ENCODE results near the gene VAX1. TPM values are rescaled to one million over a fixed set of nuclear protein-coding genes. Genes with fewer than 3 reads are reported as not detected.
A peak's percentile ranks its signal among the peaks of the same experiment; 100 is the strongest.

Gene VAX1
- total RNA-seq, 1 experiment from 2014 or later, result not detected

DNA sequence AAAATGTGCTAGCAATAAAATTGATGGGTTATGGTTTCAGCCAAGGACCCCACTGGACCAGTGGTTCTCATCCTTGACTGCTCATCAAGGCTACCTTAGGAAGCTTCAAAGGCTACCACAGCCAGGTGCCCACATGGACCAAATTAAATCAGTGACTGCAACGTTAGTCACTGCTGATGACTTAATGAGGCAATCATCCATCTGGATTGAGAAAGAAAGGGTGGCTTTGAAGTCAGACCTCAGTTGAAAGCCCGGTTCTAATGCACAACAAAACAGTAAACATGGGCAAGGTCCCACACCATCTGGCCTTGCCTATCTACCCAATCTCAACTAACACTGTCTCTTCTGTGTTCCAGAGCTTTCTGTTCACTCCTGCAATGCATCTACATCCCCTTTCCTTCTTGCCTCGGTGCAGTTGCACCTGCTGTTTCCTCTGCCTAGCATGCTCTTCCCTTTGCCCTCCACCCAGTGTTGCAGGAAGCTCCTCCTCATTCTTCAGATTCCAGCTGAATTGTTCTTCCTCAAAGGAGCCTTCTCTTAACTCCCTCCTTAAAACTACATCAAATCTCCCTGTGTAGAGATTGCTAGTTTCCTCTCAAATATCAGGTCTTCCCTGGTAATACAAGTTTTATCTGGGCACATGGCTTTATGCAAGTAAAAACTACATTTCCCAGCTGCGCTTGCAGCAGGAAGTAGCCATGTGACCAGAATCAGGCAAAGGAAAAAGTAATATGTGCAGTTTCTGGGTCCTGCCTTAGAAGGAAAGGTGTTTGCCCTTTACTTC, 49.0 kb upstream of the VAX1 start:
- no peaks in the 10 kb centered on the region for H3K4me1 ChIP-seq (ENCODE audit: insufficient read depth, low read length)
- no peak overlapping the region for H2BK120ac ChIP-seq (ENCODE audit: low read depth, low read length, poor library complexity, severe bottlenecking)
- no peak overlapping the region for H3K56ac ChIP-seq (ENCODE audit: insufficient read length, low read depth, low read length)
- peaks cover 28% of the 10 kb centered on the region for H3K27me3 Mint-ChIP-seq (ENCODE audit: low read depth)
- H4K91ac ChIP-seq (ENCODE audit: insufficient read length, low read depth, low read length), result no peak overlapping the region
- H3K9ac ChIP-seq (ENCODE audit: extremely low read depth, insufficient read length, low read length), result no peak overlapping the region
- H3K79me1 ChIP-seq (ENCODE audit: insufficient read depth, low read depth, low read length, poor library complexity, severe bottlenecking), result no peaks in the 10 kb centered on the region
- no peaks in the 10 kb centered on the region for H3K23me2 ChIP-seq (ENCODE audit: insufficient read length, low read depth, low read length, poor library complexity, severe bottlenecking)
- no peaks in the 10 kb centered on the region for H3K79me2 ChIP-seq (ENCODE audit: insufficient read depth, low read length)
- no peak overlapping the region for H3T11ph ChIP-seq (ENCODE audit: low read length)
- no peak overlapping the region for H2BK12ac ChIP-seq (ENCODE audit: insufficient read length, low read depth, low read length)
- H3K4me2 ChIP-seq (ENCODE audit: insufficient read depth, insufficient read length, low read length), result no peak overlapping the region
- H2BK15ac ChIP-seq (ENCODE audit: low read depth, low read length), result no peak overlapping the region
- no peak overlapping the region for H3K18ac ChIP-seq (ENCODE audit: insufficient read length, low read depth, low read length)
- H3K27me3 ChIP-seq (ENCODE audit: insufficient read depth, low read length), result peaks cover 2% of the 10 kb centered on the region; the same call in 1 of the 2 replicates
- H3K9me3 ChIP-seq (ENCODE audit: control insufficient read depth, low read depth, low read length), result no peaks in the 10 kb centered on the region
- H4K20me1 ChIP-seq (ENCODE audit: control insufficient read depth, insufficient read depth, insufficient read length), result no peaks in the 10 kb centered on the region
- H4K5ac ChIP-seq (ENCODE audit: insufficient read length, low read depth, low read length), result no peak overlapping the region
- peaks cover 10 to 13% of the 10 kb centered on the region in 2 experiments for H3K9me3 Mint-ChIP-seq
- H3K14ac ChIP-seq (ENCODE audit: insufficient read depth, low read length), result no peak overlapping the region
- no peak for DNase-seq
- H2AFZ ChIP-seq (ENCODE audit: low read length), result peak overlapping the region; percentile 98
- TF ChIP-seq, protein P1, sequence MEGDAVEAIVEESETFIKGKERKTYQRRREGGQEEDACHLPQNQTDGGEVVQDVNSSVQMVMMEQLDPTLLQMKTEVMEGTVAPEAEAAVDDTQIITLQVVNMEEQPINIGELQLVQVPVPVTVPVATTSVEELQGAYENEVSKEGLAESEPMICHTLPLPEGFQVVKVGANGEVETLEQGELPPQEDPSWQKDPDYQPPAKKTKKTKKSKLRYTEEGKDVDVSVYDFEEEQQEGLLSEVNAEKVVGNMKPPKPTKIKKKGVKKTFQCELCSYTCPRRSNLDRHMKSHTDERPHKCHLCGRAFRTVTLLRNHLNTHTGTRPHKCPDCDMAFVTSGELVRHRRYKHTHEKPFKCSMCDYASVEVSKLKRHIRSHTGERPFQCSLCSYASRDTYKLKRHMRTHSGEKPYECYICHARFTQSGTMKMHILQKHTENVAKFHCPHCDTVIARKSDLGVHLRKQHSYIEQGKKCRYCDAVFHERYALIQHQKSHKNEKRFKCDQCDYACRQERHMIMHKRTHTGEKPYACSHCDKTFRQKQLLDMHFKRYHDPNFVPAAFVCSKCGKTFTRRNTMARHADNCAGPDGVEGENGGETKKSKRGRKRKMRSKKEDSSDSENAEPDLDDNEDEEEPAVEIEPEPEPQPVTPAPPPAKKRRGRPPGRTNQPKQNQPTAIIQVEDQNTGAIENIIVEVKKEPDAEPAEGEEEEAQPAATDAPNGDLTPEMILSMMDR (conservative IDR thresholded peaks at IDR 0.05), result no peak
- H3K27ac ChIP-seq (ENCODE audit: insufficient read length, low read depth, low read length), result no peak overlapping the region
- H3K36me3 Mint-ChIP-seq (ENCODE audit: insufficient read depth in 1 of 3, low read depth in 3 of 3), result peaks cover 0 to 7% (median 0%) of the 10 kb centered on the region in 3 experiments; a peak in 2 of 7 replicates
- H3K27ac Mint-ChIP-seq, result no peak overlapping the region
- no peak overlapping the region for H3K23ac ChIP-seq (ENCODE audit: insufficient read length, low read depth, low read length)
- no peak overlapping the region for H4K8ac ChIP-seq (replicated peaks; ENCODE audit: insufficient read length, low read depth, low read length)
- no CpG with 5 or more reads among the region's 4 CpGs for WGBS (ENCODE audit: extremely low coverage, insufficient read length, low lambda C conversion rate)
- H3K4me3 Mint-ChIP-seq, result no peak overlapping the region
- no peak overlapping the region for H2BK5ac ChIP-seq (ENCODE audit: insufficient read length, low read length)
- H3K4me1 Mint-ChIP-seq, result peaks cover 3% of the 10 kb centered on the region in 2 experiments; a peak in 2 of 4 replicates
- H2AK5ac ChIP-seq (ENCODE audit: insufficient read length, low read length), result no peak overlapping the region
- H3K4ac ChIP-seq (ENCODE audit: low read depth, low read length), result no peak overlapping the region
- H2BK20ac ChIP-seq (ENCODE audit: low read depth, low read length, poor library complexity, severe bottlenecking), result no peak overlapping the region
